ENCODE measurements around the gene DNAH1.

DNAH1 gene

GRCh38 chr3:52391096-52391495 is 75.0 kb downstream of the DNAH1 start:
- Mint-ChIP-seq H3K4me3 (no peak overlapping the region), H3K36me3 (ENCODE audit: low read depth) (peaks cover 3% of the 10 kb centered on the region), H3K9me3 (no peaks in the 10 kb centered on the region), H3K27me3 (ENCODE audit: low read depth) (no peaks in the 10 kb centered on the region), H3K27ac (no peak overlapping the region), H3K4me1 (no peaks in the 10 kb centered on the region)
- no peak for TF ChIP-seq CTCF (IDR thresholded peaks at IDR 0.05; ENCODE audit: unreplicated experiment in 3 of 3)

- Mint-ChIP-seq H3K9me3 (no peaks in the 10 kb centered on the region), H3K4me1 (no peaks in the 10 kb centered on the region), H3K4me3 (no peak overlapping the region), H3K27ac (no peak overlapping the region), H3K36me3 (ENCODE audit: low read depth) (peaks cover 3% of the 10 kb centered on the region), H3K27me3 (ENCODE audit: low read depth) (no peaks in the 10 kb centered on the region)
- TF ChIP-seq CTCF (IDR thresholded peaks at IDR 0.05; ENCODE audit: unreplicated experiment in 3 of 3), result no peak
Measured at GRCh38 chr3:52392216-52392930, 76.3 kb downstream of the DNAH1 start.

GRCh38 chr3:52393131-52393807 is 77.2 kb downstream of the DNAH1 start:
- no peak for TF ChIP-seq CTCF (IDR thresholded peaks at IDR 0.05; ENCODE audit: unreplicated experiment in 3 of 3)

GRCh38 chr3:52393959-52394670 is 78.0 kb downstream of the DNAH1 start:
- Mint-ChIP-seq H3K9me3 (no peaks in the 10 kb centered on the region), H3K27me3 (ENCODE audit: low read depth) (no peaks in the 10 kb centered on the region), H3K27ac (no peak overlapping the region), H3K4me3 (no peak overlapping the region), H3K36me3 (ENCODE audit: low read depth) (peaks cover 3% of the 10 kb centered on the region), H3K4me1 (no peaks in the 10 kb centered on the region)
- TF ChIP-seq CTCF (IDR thresholded peaks at IDR 0.05; ENCODE audit: unreplicated experiment in 3 of 3), result no peak

More at GRCh38 chr3:52393131-52393807, 77.2 kb downstream of the DNAH1 start:
- no peaks in the 10 kb centered on the region for H3K9me3 Mint-ChIP-seq
- no peak overlapping the region for H3K27ac Mint-ChIP-seq
- H3K4me3 Mint-ChIP-seq, result no peak overlapping the region
- no peaks in the 10 kb centered on the region for H3K4me1 Mint-ChIP-seq
- H3K36me3 Mint-ChIP-seq (ENCODE audit: low read depth), result peaks cover 3% of the 10 kb centered on the region
- no peaks in the 10 kb centered on the region for H3K27me3 Mint-ChIP-seq (ENCODE audit: low read depth)

- Mint-ChIP-seq H3K4me1 (no peaks in the 10 kb centered on the region), H3K27ac (no peak overlapping the region), H3K27me3 (ENCODE audit: low read depth) (no peaks in the 10 kb centered on the region), H3K9me3 (no peaks in the 10 kb centered on the region), H3K4me3 (no peak overlapping the region), H3K36me3 (ENCODE audit: low read depth) (peaks cover 3% of the 10 kb centered on the region)
- TF ChIP-seq CTCF (IDR thresholded peaks at IDR 0.05; ENCODE audit: unreplicated experiment in 3 of 3), result no peak
Measured at GRCh38 chr3:52394751-52395502, 78.8 kb downstream of the DNAH1 start.

All from nephron (organoid).